HUDEP-2 (cell line): ENCODE measurements around the gene SATB2.
A peak's percentile ranks its signal among the peaks of the same experiment; 100 is the strongest.

Experiments used
- DNase-seq, 76 experiments: peaks; one replicate each; lab custom pipeline; 2025; ENCODE audit not compliant: unreplicated experiment in 76 of 76; lab: John Stamatoyannopoulos, UW

Gene SATB2

GRCh38 chr2:199409759-199410529 is 47.8 kb downstream of the SATB2 start:
- no peak for DNase-seq

GRCh38 chr2:199407421-199407820 is 50.3 kb downstream of the SATB2 start:
- no peak for DNase-seq

GRCh38 chr2:199405241-199405640 is 52.5 kb downstream of the SATB2 start:
- peak in 33 of 76 experiments; percentile 3 to 50 (median 15) for DNase-seq

- DNase-seq, result peak in 1 of 76 experiments; percentile 22
Measured at GRCh38 chr2:199404841-199405240, 52.9 kb downstream of the SATB2 start.

GRCh38 chr2:199395311-199395710 is 62.4 kb downstream of the SATB2 start:
- peak in 15 of 76 experiments; percentile 3 to 41 (median 14) for DNase-seq

- no peak for DNase-seq
Measured at GRCh38 chr2:199392363-199392762, 65.4 kb downstream of the SATB2 start.

GRCh38 chr2:199388728-199389268 is 68.9 kb downstream of the SATB2 start:
- no peak for DNase-seq

- DNase-seq, result no peak
Measured at GRCh38 chr2:199384043-199384442, 73.7 kb downstream of the SATB2 start.

- DNase-seq, result no peak
Measured at GRCh38 chr2:199383021-199383420, 74.7 kb downstream of the SATB2 start.

GRCh38 chr2:199382091-199382490 is 75.6 kb downstream of the SATB2 start:
- DNase-seq, result no peak

GRCh38 chr2:199381531-199381930 is 76.2 kb downstream of the SATB2 start:
- DNase-seq, result no peak

- no peak for DNase-seq
Measured at GRCh38 chr2:199378948-199379650, 78.6 kb downstream of the SATB2 start.

- DNase-seq, result no peak
Measured at GRCh38 chr2:199370150-199370780, 87.5 kb downstream of the SATB2 start.

- no peak for DNase-seq
Measured at GRCh38 chr2:199366406-199366805, 91.3 kb downstream of the SATB2 start.

- DNase-seq, result no peak
Measured at GRCh38 chr2:199364153-199364552, 93.6 kb downstream of the SATB2 start.

GRCh38 chr2:199356412-199356811 is 101.3 kb downstream of the SATB2 start:
- no peak for DNase-seq

- no peak for DNase-seq
Measured at GRCh38 chr2:199348871-199349270, 108.9 kb downstream of the SATB2 start.

- no peak for DNase-seq
Measured at GRCh38 chr2:199344012-199344411, 113.7 kb downstream of the SATB2 start.

GRCh38 chr2:199342334-199342733 is 115.4 kb downstream of the SATB2 start:
- DNase-seq, result no peak

- no peak for DNase-seq
Measured at GRCh38 chr2:199341123-199341522, 116.6 kb downstream of the SATB2 start.

GRCh38 chr2:199339891-199340605 is 117.7 kb downstream of the SATB2 start:
- DNase-seq, result no peak
